Measurements from ENCODE around the gene MMEL1.
"Not testable (repeated sequence)": the region's sequence is repeated elsewhere in the genome, so short reads cannot be mapped to it uniquely, and the experiment has no call there.

Gene MMEL1

DNA sequence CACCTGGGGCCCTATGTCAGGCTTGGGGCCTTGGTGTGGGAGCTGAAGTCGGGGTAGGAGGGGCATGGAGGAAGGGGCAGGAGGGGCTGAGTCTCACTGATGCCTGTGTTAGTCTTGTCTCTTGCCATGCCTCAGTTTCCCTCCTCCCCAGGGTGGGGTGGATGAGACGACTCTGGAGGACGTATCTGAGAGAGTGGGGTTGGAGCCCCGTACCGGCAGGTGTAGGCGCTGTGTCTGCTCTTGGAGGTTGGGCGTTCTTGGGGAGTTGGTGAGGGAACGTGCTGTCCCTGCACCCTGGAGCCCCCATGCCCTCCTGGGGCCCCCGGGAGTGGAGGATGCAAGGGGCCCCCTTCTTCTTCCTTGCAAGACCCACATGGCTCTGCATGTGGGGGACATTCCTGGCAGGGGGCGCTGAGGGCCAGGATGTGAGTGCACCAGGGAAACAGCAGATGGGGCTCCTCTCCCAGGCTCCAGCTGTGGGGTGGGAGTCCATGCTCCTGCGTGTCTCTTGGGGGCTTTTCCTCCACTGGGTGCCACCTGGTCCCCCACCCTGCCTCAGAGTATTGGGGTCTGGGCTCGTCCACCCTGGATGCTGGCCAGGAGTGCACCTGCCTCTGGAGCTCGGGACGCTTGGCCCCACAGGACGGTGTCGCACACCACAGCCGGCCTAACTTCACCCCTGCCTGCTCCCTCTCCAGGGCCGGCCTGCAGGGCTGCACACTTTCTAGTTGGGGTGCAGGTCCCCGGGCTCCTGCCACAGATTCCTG lies 78.0 kb downstream of the MMEL1 start:
- no peak for DNase-seq

GRCh38 chr1:2553871-2554620 lies 78.8 kb downstream of the MMEL1 start:
- no peak for DNase-seq

GRCh38 chr1:2553076-2553475 lies 79.7 kb downstream of the MMEL1 start:
- DNase-seq, result not testable (repeated sequence)

DNA sequence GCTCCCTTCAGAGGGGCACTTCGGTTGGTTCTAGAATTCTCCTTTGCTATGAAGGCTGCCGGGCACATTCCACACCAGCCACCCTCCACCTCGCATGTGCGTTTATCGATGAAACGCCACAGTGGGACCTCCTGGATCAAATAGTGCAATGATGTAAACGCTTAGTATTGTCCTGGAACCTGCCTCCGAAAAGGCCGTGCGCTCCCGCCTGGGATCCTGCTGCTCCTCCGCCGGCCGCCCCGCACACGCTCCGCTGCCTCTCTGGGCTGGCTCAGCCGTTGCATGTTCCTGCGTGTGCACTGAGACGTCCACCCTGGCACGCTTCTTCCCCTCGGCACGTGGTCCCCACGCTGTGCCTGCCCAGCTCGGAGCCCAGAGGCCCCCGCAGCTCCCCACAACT lies 80.6 kb downstream of the MMEL1 start:
- DNase-seq, result no peak

DNA sequence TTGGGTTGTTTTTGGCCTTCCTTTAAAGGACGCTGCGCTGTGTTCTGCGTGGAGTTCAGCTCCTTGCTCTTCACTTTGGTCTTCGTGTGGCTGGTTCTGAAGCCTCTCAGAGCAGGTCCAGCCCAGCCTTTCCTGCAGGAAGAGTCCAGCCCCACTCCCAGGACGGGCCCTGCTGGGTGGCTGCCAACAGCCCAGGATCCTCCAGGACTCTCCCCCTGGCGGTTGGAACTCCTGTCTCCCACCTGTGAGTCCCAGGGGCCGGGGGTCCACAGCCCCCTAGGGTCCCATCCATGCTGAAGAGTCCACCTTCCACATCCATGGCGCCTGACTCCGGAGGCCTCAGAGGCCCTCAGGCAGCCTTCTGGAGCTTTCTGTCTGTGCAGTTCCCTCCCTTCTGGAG lies 81.3 kb downstream of the MMEL1 start:
- not testable (repeated sequence) for DNase-seq

- DNase-seq, result not testable (repeated sequence)
Observed at GRCh38 chr1:2550309-2550861, 82.4 kb downstream of the MMEL1 start.

DNA sequence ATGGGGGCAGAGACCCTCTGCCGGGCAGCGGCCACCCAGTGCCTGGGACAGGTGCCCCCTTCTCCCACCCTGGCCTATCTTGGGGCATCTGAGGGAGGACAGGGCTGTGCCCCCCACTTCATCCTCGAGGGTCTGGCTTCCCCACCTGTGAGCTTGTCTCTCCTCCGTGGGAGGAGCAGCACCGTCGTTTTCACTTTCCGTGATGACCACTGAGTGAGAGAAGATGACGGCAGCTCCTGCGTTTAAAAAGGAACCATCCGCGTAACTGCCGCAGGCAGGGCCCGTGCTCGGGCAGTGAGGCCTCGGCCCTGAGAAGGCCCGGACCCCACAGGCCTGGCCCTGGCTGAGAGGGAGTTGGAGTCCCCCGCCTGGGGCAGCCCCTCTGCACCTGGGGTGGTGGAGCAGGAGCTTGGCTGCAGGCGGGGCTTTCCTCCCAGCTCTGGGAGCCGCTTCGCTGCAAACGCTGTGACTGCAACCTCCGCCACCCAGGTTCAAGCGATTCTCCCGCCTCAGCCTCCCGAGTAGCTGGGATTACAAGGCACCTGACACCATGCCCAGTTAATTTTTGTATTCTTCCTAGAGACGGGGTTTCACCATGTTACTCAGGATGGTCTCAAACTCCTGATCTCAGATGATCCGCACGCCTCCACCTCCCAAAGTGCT lies 83.3 kb downstream of the MMEL1 start:
- DNase-seq, result not testable (repeated sequence)

GRCh38 chr1:2548068-2548589 lies 84.7 kb downstream of the MMEL1 start:
- DNase-seq, result no peak

DNA sequence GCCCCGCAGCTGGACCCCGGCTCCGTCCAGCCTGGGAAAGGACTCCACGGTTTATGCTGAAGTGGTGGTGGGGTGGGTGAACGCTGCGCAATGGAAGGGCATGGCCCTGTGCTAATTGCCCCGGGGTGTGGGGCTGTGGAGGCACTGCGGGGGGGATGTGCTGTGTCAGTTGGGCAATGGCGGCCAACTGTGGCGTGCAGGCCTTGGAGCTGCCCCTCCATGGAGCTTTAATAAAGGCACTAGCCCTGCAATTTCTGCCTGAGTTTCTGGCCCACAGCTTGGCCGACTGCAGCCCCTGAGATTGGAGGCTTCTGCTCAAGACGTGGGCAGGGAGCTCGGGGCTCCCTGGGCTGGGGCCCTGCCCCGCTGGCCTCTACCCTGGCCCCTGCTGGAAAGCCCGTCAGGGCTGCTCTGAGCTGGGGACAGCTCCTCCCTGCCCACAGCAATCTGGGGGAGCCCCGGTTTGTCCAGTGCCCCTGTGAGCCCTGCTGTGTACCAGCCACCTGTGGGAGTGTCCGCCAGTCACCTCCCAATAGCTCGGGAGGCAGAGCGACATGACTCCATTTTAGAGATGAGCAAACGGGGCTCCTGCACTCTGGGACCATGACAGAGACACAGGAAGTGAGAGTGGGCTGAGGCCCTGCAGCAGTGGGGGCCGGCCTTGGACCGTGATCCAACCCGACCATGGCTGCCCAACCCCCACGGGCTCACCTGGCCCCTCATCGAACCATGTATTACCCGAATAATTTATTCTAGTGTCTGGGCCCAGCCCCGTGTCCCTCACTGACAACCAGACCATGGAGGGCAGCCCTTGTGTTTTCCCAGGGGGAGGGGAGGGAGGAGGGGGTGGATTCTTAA lies 85.4 kb downstream of the MMEL1 start:
- DNase-seq, result no peak

- no peak for DNase-seq
Observed at GRCh38 chr1:2546515-2547209, 86.2 kb downstream of the MMEL1 start.

- DNase-seq, result peak; percentile 47
Observed at GRCh38 chr1:2545754-2546514, 86.9 kb downstream of the MMEL1 start.

DNA sequence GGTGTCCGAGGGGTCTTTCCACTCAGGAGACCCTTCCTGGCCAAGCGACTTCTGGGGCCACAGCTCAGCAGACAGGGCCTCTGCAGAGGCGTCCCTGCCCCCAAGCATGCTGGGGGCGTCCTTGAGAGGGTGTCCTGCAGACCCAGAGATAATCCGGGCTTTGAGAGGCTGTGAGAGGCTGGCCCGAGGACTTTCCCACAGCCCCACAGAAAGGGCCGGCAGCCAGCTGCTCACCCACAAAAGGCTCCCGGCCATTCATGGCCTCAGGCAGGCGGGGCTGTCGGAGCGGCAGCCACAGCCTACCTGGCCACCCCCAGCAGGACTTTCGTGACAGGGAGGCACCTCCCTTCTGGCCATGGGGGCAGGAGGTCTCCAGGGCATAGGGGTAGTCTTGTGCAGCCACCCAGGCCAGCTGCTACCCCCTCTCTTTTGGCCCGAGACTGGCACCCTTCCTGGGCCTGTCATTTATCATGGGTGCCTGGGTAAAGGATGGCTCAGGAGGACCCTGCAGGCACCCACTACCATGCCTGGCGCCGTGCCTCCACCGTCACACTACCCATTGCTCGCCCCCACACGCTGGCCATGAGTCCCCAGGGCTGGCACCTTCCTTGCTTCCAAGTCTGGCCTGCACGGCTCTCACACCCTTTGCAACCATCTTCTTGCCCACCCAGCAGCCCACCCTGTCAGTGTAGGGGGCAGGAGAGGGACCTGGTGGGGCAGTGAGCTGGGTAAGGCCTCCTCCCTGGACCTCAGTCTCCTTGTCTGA lies 87.8 kb downstream of the MMEL1 start:
- DNase-seq, result no peak

GRCh38 chr1:2544093-2544874 lies 88.5 kb downstream of the MMEL1 start:
- DNase-seq, result no peak

DNA sequence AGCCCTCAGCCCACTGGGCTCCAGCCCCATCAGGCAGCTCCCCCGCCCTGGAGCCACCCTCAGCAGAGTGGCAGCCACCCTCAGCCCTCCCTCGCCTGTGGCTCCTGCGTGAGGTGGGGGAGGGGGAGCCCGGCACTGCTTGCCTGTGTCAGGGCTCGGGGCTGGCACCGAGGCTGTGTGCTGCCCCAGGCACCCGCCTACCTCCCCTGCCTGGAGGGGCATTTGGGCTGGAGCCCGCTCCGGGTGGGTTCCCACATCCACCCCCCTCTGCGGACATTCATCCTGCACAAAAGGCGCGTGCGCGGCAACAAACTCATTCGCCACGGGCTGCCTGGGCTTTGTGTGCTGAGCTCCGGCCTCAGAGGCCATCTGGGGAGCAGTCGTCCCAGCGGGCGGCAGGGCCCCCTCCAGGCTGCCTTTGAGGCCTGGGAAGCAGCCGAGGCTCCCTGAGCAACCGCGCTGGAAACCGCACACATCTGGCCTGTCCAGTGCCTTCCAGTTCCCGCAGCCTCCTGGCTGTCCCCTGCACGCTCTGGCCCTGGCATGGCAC lies 89.2 kb downstream of the MMEL1 start:
- no peak for DNase-seq

GRCh38 chr1:2542246-2542915 lies 90.4 kb downstream of the MMEL1 start:
- DNase-seq, result no peak

DNA sequence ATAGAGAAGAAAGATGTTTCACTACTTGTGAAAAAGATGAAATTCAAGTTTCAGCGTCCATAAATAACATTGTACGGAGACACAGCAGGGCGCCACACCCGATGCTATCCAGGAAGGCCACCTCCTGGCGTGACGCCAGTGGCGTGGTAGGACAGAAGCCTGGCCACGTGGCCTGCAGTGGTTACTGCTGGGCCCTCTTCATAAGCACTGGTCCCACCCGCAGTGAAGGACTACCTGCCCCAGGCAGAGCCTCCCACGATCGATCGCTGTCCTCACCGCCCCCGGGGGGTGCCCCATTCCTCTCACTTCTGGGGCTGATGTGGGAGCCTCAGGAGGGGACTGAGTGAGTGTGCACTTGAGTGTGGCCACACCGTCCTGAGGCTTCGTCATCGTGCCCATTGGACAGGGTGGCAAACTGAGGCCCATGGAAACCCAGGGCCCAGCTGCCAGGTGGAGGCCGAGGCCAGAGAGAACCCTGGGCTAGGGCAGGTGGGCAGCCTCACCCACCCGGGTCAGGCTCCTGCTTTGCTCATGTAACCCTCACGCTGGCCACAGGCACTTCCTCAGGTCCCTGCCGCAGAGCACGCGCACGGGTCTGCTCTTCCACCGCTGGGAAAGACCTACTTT lies 91.1 kb downstream of the MMEL1 start:
- DNase-seq, result no peak

DNA sequence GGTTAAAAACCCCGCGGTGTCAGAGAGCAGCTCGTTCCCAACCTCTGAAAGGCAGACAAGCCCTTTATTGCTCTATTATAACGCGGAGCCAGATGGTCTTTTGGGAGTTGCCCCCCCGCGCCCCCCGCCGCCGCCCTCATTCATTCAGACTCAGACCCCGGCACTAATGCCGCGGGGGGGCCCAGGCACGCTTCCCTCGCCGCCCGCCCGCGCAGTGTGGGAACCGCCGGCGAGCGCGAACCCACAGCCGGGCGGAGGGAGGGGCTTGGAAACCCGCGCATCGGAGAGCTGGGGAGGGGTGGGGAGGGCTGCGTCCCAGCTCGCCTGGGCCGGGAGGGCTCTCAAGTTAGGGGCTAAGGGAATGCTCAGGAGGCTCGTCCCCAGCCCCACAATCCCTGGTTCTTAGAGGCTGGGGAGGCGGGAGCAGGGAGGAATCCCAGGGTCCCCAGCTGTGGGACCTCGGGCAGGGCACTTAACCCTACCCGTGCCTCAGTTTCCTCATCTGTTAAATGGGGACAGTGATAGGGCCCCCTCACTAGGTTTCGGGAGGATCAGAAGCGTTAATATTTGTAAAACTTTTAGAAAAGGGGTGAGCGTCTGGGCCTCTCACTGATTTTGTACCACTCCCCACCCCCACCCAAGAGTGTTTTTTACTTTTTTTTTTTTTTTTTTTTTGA lies 91.9 kb downstream of the MMEL1 start:
- no peak for DNase-seq

All from NCI-H524 treated with DMSO at 0.1 percent for 48 hours (cell line).